ENCODE data around the gene IARS1.

IARS1 gene

GRCh38 chr9:92308893-92309292 lies 15.4 kb upstream of the IARS1 start:
- Histone ChIP-seq H3K36me3 (ENCODE audit: insufficient read depth, low read length) (peaks cover 71% of the 10 kb centered on the region), H4K20me1 (ENCODE audit: insufficient read depth, low read length, poor library complexity, severe bottlenecking) (no peaks in the 10 kb centered on the region), H3F3A (ENCODE audit: low read depth) (no peaks in the 10 kb centered on the region), H3K27me3 (ENCODE audit: insufficient read depth, low read length, poor library complexity, severe bottlenecking) (no peaks in the 10 kb centered on the region), H3K4me1 (ENCODE audit: insufficient read depth, low read length, poor library complexity, severe bottlenecking) (peaks cover 10% of the 10 kb centered on the region), H3K4me3 (ENCODE audit: low read length, poor library complexity, severe bottlenecking) (no peak overlapping the region), H3K9me3 (ENCODE audit: insufficient read depth, low read depth, low read length) (no peaks in the 10 kb centered on the region), H3K4me2 (ENCODE audit: low read depth, low read length, poor library complexity, severe bottlenecking) (no peak overlapping the region), H3K79me2 (ENCODE audit: insufficient read depth, low read length) (peaks cover 8% of the 10 kb centered on the region), H3K9ac (ENCODE audit: low read depth, low read length, poor library complexity, severe bottlenecking) (no peak overlapping the region), H2AFZ (ENCODE audit: low read length) (no peak overlapping the region), H3K9me2 (replicated peaks; ENCODE audit: low read depth, low read length) (no peaks in the 10 kb centered on the region)
- TF ChIP-seq CTCF (conservative IDR thresholded peaks at IDR 0.05; ENCODE audit: low read length) = no peak
- TF ChIP-seq EZH2phosphoT487 (IDR thresholded peaks at IDR 0.05; ENCODE audit: borderline replicate concordance) = no peak

GRCh38 chr9:92300936-92301335 lies 7.4 kb upstream of the IARS1 start:
- peaks cover 4% of the 10 kb centered on the region; the same call in 1 of the 2 replicates for H3F3A ChIP-seq (ENCODE audit: low read depth)
- H3K9me2 ChIP-seq (replicated peaks; ENCODE audit: low read depth, low read length) = no peaks in the 10 kb centered on the region
- no peaks in the 10 kb centered on the region for H3K79me2 ChIP-seq (ENCODE audit: insufficient read depth, low read length)
- H4K20me1 ChIP-seq (ENCODE audit: insufficient read depth, low read length, poor library complexity, severe bottlenecking) = no peaks in the 10 kb centered on the region
- H3K4me1 ChIP-seq (ENCODE audit: insufficient read depth, low read length, poor library complexity, severe bottlenecking) = no peaks in the 10 kb centered on the region
- H3K9me3 ChIP-seq (ENCODE audit: insufficient read depth, low read depth, low read length) = no peaks in the 10 kb centered on the region
- H3K27me3 ChIP-seq (ENCODE audit: insufficient read depth, low read length, poor library complexity, severe bottlenecking) = no peaks in the 10 kb centered on the region
- H3K36me3 ChIP-seq (ENCODE audit: insufficient read depth, low read length) = peaks cover 83% of the 10 kb centered on the region
- TF ChIP-seq CTCF (conservative IDR thresholded peaks at IDR 0.05; ENCODE audit: low read length) = no peak
- no peak for TF ChIP-seq EZH2phosphoT487 (IDR thresholded peaks at IDR 0.05; ENCODE audit: borderline replicate concordance)
- no peak overlapping the region for H3K4me3 ChIP-seq (ENCODE audit: low read length, poor library complexity, severe bottlenecking)
- H2AFZ ChIP-seq (ENCODE audit: low read length) = no peak overlapping the region
- no peak overlapping the region for H3K4me2 ChIP-seq (ENCODE audit: low read depth, low read length, poor library complexity, severe bottlenecking)
- no peak overlapping the region for H3K9ac ChIP-seq (ENCODE audit: low read depth, low read length, poor library complexity, severe bottlenecking)

- Histone ChIP-seq H3K79me2 (ENCODE audit: insufficient read depth, low read length) (peaks cover 12% of the 10 kb centered on the region; the same call in 1 of the 2 replicates), H3K9me2 (replicated peaks; ENCODE audit: low read depth, low read length) (no peaks in the 10 kb centered on the region), H3K4me1 (ENCODE audit: insufficient read depth, low read length, poor library complexity, severe bottlenecking) (peaks cover 15% of the 10 kb centered on the region), H3K9ac (ENCODE audit: low read depth, low read length, poor library complexity, severe bottlenecking) (no peak overlapping the region), H4K20me1 (ENCODE audit: insufficient read depth, low read length, poor library complexity, severe bottlenecking) (no peaks in the 10 kb centered on the region), H3K27me3 (ENCODE audit: insufficient read depth, low read length, poor library complexity, severe bottlenecking) (no peaks in the 10 kb centered on the region), H2AFZ (ENCODE audit: low read length) (no peak overlapping the region), H3K9me3 (ENCODE audit: insufficient read depth, low read depth, low read length) (no peaks in the 10 kb centered on the region), H3F3A (ENCODE audit: low read depth) (peaks cover 7% of the 10 kb centered on the region; the same call in 1 of the 2 replicates), H3K36me3 (ENCODE audit: insufficient read depth, low read length) (peaks cover 66% of the 10 kb centered on the region), H3K4me2 (ENCODE audit: low read depth, low read length, poor library complexity, severe bottlenecking) (no peak overlapping the region), H3K4me3 (ENCODE audit: low read length, poor library complexity, severe bottlenecking) (no peak overlapping the region)
- TF ChIP-seq EZH2phosphoT487 (IDR thresholded peaks at IDR 0.05; ENCODE audit: borderline replicate concordance) (no peak), CTCF (conservative IDR thresholded peaks at IDR 0.05; ENCODE audit: low read length) (no peak)
Measured at GRCh38 chr9:92299116-92299515, 5.6 kb upstream of the IARS1 start.
